Activated CD4-positive, CD25-positive, alpha-beta regulatory T cell treated with anti-CD3 and anti-CD28 coated beads, Interleukin-2, amount 50 U/mL, for 16 hours (primary cell): ENCODE data around the gene FCHSD2.
"Not testable (repeated sequence)": the region's sequence is repeated elsewhere in the genome, so short reads cannot be mapped to it uniquely, and the experiment has no call there.

Source experiments
- DNase-seq: peaks from one replicate; pipeline ENCODE4 v3.0.0-alpha.2; 2020; ENCODE audit warnings: low read depth, low spot score

FCHSD2 gene

DNA sequence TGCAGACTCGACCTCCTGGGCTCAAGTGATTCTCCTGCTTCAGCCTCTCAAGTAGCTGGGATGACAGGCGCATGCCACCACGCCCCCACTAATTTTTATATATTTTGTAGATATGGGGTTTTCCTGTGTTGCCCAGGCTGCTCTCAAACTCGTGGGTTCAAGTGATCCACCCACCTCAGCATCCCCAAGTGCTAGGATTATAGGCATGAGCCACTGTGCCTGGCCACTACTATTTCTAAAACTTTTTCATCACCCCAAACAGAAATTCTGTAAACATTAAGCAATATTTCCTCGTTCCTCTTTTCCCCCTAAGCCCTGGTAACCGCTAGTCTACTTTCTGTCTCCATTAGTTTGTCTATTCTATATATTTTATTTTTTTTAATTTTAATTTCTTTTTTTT, 336.9 kb downstream of the FCHSD2 start:
- no peak for DNase-seq

DNA sequence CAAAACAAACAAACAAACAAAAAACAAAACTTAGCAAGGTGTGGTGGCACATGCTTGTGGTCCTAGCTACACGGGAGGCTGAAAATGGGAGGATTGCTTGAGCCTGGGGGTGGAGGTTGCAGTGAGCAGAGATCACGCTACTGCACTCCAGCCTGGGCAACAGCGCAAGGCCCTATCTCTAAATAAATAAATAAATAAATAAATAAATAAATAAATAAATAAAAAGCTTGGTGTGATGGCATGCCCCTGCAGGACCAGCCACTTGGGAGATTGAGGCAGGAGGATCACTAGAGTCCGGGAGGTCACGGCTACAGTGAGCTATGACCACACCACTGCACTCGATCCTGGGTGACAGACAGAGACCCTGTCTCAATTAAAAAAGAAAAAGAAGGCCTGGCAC, 339.3 kb downstream of the FCHSD2 start:
- DNase-seq = no peak

DNA sequence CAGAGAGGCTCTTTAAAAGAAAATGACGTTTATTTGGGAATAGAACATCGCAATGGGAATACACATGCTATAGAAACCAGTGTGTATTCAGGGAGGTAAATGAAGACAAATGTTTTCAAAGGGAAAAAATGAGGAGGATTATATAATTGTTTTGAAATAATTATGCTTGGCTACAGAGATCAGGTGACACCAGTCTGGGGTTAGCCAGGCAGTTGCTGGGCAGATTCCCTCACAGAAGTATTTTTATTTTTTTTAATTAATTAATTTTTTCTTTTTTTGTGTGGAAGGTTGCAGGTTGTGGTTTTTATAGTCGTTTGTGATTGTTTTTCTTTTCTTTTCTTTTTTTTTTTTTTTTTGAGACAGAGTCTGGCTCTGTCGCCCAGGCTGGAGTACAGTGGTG, 342.7 kb downstream of the FCHSD2 start:
- DNase-seq = no peak

DNA sequence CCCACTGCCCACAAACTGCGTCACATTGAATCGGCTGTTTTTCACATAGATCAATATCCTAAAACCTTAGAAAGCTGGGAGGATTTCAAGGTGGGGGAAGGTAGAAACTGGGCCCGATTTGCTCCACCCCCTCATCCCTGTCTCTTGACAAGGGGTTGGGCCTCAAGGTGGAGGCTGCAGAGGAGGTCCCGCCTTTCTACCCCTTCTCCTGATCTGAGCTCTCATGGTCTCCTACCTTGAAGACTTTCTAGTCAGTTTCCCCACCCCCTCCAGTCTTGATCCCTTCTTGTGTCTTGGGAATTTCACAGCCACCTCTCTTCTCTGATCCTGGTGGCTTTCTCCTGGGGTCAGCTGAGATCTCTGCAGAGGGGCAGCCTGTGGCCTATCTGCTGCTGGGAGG, 343.8 kb downstream of the FCHSD2 start:
- no peak for DNase-seq

DNA sequence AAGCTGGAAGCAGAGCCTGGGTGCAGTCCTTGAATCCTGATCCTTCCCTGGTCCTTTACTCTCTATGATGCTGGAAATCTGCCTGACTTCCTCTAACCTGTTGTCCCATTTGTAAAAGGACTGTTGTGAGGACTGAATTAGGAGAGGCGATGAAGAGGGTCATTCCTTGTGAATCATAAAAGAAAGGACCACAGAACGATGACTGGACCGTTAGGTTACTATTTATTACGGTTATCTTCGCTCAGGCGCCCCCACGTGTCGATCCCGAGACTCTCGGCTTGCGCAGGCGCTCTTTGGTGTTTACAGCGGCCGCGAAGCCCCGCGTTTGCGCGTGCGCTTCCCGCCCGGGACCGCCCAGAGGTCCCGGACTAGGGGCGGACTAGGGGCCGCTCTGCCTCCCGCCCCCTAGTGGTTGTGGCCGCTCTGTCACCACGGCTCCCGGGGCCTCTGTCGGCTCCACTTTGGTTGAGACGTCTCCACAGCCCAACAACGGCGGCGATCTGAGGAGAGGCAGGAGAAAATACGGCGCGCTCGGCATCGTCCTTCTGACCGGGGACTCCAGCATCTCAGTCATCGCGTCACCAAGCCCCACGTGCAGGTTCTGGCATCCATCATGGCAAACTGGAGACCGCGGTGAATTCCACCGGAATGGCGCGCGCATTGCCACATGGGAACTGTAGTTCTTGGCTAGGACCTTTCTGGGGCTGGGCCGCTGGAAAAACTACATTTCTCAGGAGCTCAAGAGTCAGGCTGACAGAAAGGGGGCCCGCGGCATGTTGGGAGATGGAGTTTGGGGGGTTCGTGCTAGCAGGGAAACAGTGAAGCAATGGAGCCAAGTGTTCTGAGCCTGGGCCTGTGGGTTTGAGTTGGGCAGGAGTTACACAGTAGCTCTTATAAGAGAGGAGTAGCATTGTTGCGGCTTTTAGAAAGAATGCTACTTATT, 348.4 kb downstream of the FCHSD2 start, which contains the start of gene STARD10:
TSS of gene STARD10 (minus strand) at position 623 of the 943 bp plus-strand sequence. CDS start 12,866 bp downstream, outside the sequence.
- peak; percentile 91 for DNase-seq

DNA sequence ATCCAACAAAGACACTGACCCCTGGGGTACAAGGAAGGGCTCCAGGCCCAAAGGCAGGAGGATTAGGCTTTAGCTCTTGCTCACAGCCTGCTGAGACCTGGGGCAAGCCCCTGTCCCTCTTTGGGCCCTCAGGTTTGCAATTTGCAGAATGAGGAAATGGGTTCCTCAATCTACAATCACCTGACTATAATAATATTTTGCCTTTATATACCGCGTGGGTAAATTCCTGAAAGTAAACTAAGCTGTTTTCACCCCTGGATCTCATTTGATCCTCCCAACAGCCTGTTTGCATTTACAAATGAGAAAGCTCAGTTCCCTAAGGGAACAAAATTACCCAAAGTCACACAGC, 349.1 kb downstream of the FCHSD2 start:
- DNase-seq = no peak

DNA sequence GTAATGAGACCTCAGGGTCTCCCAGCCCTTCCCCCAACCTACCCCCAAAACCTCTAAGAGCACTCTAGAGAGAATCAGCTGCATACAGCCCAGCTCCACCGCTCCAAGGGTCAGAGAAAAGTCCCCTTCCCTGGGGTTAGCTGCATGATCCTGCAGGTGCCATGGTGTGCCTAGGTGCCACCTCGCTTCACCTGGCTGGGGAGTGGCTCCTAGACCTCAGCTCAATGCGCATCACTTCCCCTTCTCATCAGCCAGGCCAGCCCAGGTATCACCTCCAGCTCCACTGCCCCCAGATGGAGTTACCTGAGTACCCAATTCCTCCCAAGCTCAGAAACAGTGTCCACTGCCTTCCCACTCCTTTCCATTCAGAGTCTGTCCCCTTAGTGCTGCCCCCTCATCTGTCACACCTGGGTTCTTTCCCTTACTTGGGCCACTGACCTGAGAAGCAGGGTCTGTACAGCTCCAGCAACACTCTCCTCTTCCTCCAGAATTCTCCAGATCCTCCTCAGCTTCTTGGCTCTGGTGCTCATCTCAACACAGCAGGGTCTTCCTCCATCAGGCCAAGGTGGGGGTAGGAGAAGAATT, 349.6 kb downstream of the FCHSD2 start:
- DNase-seq = no peak

DNA sequence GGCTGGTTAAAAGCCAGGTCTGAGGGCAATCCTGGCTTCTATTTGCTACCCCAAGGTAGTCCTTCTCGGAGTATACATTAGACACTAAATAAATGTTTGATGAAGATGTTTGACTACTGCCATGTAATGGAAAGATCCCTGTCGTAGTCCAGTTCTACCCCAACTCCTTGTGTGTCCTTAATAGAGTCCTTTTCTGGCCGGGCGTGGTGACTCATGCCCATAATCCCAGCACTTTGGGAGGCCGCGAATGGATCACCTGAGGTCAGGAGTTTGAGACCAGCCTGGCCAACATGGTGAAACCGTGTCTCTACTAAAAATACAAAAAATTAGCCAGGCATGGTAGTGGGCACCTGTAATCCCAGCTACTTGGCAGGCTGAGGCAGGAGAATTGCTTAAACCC, 350.9 kb downstream of the FCHSD2 start:
- DNase-seq = not testable (repeated sequence)

DNA sequence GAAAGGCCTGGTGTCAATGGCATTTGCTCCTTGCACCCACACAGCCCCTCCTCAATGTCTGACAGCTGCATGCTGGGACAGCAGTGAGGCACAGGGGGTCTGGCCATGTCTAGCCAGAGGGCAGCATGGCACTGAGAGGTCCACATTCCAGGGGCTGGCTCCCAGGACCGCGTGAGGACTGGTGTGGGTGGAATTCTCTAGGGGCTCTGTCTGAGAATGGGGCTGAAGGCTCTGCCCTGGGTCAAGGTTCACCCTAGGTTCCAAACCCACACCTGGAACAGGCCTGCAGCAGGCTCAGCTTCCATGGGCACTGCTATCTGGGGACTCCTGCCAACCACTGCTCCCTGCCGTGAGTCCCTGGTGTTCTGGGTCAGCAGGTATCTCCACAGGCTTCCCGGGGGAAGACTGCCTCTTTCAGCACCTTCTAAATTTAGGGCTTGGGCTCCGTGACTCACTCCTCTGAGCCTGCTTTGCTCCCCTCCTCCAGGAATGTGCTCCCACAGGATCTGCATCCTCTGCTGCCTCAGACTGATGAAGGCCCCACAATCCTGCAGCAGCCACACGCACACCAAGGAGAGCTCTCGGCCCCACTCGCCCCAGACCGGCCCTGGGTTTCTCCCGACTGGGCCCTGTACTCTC, 352.5 kb downstream of the FCHSD2 start:
- no peak for DNase-seq

DNA sequence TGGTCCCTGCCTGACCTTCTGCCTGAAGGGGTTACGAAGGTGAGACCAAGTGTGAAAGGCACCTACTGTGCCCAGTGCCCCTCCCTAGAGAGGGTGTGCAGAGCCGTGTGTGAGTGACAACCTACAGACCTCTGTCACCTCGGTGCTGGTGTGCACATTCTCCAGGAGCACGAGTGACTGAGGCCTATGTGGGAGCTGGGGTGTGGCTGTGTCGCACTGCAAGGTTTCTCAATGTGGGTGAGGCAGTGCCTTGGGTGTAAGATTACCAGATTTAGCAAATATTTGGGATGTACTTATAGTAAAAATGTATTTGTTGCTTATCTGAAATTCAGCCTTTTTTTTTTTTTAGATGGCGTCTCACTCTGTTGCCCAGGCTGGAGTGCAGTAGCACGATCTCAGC, 353.9 kb downstream of the FCHSD2 start:
- no peak for DNase-seq

DNA sequence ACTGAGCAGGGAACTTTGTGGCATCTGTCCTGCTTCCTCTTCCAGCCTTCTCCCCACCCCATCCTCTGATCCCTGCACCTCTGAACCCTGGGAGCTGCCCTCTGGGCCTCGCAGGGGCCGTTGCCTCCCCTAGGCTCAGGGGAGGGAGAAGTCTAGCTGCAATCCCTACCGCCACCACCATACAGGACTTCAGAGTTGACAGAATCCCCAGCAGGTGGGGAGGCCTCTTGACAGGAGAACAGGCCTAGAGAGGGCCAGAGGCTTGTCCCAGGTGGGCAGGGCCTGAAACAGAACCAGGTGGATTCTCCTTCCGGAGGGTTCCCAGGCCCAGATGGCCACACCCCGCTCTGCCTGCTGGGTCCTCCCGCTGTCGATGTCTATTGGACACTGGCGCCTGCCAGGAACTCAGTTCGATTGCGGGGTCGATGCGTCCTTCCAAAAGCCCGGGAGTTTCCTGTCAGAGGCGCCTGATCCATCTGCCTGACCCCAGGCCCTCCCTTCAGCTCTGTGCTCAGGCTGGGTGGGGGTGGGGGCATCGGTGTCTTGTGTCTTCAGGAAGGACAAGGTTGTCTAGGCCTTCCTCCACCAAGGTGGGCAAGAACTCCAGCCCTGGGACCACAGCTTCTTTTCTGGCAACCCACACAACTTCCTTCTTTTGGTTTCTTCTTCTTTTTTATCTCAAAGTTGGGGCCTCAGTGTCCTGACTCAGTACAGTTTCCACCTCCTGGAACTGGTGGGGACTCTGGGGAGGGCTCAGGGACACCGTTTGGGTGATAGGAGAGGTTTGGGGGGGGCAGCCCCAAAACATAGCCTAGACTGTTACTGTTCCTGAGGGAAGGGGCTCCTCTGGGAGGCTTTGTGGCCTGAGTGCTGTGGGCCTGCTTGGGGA, 354.7 kb downstream of the FCHSD2 start:
- DNase-seq = no peak
